Fibroblast of upper back skin (primary cell): ENCODE data around the gene MANBA.
"Not testable (repeated sequence)": the region's sequence is repeated elsewhere in the genome, so short reads cannot be mapped to it uniquely, and the experiment has no call there.

Experiments used
- DNase-seq: peaks from one replicate; pipeline ENCODE4 v3.0.0-alpha.2; 2013

MANBA gene

DNA sequence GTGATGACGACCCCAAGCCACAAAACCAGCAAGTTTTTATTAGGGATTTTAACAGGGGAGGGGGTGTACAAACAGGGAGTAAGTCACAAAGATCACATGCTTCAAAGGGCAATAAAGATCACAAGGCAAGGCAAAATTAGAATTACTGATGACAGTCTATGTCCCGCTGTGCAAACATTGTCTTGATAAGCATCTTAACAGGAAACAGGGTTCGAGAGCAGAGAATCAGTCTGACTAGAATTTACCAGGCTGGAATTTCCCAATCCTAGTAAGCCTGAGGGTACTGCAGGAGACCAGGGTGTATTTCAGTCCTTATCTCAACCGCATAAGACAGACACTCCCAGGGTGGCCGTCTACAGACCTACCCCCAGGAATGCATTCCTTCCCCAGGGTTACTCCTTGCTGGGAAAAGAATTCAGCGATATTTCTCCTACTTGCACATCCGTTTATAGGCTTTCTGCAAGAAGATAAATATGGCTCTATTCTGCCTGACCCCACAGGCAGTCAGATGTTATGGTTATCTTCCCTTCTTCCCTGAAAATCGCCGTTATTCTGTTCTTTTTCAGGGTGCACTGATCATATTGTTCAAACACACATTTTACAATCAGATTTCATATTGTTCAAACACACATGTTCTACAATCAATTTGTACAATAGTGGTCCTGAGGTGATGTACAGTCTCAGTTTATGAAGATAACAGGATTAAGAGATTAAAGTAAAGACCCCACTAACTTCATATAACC, 41.8 kb downstream of the MANBA start:
- DNase-seq, result not testable (repeated sequence)

DNA sequence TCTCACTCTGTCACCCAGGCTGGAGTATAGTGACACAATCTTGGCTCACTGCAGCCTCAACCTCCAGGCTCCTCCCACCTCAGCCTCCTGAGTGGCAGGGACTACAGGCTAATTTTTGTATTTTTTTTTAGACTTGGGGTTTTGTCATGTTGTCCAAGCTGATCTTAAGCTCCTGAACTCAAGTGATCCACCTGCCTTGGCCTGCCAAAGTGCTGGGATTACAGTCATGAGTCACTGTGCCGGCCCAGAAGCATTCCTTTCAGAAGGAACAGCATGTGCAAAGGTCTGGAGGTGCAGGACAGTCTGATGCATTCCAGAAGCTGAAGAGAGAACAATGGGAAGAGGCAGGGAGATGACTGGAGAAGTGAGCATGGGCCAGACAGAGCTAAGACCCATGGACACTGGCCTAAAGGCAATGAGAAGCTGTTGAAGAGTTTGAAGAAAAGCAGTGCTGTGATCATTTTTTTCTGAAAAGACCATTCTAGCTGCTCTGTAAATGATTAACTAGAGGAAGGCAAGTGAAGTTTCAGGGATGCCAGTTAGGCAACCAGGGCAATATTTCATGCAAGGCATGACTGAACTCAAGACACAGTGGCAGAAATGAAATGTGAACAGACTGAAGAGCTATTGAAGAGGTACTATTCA, 43.2 kb downstream of the MANBA start:
- no peak for DNase-seq

DNA sequence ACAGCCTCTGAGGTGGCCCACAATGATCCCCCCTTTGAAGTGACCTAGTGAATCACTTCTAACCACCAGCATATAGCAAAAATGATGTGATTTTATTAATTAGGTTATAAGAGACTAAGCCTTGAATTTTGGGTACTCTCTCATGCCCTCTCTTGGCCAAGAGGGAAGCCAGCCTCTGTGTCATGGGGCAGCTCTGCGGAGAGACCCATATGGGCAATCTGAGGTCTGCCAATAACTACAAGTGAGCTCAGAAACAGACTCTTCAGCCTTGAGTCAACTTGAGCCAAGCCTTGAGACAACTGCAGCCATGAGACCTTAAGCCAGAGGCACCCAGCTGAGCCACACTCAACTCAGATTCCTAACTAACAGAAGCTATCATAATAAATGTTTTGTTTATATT, 45.7 kb downstream of the MANBA start:
- DNase-seq, result no peak

DNA sequence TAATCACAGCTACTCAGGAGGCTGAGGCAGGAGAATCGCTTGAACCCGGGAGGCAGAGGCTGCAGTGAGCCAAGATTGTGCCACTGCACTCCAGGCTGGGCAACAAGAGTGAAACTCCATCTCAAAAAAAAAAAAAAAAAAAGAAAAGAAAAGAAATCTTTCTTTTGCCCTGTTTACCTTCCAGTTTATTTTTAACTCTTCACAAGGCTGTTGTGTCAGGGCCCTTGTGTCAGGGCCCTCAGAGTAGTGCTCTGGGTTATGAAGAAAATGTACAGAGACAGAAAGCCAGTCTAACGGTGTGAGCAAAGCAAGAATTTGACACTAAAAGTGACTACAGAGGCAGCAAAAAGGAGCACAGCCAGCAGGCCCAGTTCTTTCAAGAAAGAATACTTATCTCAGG, 47.0 kb downstream of the MANBA start:
- not testable (repeated sequence) for DNase-seq

DNA sequence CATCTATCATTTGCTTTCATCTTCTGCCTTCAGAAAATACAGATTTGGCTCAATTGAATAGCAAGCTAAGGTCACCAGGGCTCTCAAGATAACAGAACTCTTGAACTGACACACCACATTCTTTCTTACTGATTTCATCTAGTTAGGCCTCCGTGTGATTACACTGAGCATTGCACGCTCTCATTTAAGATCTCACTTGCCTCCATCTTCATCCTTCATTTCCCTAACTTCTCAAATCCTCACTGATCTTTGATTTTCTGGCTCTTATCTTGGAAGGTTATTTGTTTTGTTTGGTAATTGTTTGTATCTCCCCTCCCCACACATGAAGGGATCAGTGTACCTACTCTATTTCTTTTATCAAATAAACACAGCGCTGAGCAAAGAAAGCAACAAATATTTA, 47.7 kb downstream of the MANBA start:
- DNase-seq, result peak; percentile 44

DNA sequence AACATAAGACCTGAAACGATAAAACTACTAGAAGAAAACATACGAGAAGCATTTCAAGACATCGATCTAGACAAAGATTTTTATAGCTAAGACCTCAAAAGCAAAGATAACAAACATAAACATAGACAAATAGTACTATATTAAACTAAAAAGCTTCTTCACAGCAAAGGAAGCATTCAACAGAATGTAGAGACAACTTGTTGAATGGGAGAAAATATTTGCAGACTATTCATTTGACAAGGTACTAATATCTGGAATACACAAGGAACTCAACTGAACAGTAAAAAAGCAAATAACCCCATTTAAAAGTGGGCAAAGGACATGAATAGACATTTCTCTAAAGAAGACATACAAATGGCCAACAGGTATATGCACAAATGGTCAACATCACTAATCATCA, 49.8 kb downstream of the MANBA start:
- no peak for DNase-seq

DNA sequence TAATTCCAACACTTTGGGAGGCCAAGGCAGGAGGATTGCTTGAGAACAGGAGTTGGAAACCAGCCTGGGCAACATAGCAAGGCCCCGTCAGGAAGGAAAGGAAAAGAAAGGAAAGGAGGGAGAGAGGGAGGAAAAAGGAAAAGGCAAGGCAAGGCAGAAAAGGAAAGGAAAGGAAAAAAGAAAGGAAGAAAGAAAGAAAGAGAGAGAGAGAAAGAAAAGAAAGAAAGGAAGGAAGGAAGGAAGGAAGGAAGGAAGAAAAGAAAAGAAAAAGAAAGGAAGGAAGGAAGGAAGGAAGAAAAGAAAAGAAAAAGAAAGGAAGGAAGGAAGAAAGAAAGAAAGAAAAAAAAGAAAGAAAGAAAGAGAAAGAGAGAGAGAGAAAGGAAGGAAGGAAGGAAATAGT, 51.7 kb downstream of the MANBA start:
- not testable (repeated sequence) for DNase-seq

DNA sequence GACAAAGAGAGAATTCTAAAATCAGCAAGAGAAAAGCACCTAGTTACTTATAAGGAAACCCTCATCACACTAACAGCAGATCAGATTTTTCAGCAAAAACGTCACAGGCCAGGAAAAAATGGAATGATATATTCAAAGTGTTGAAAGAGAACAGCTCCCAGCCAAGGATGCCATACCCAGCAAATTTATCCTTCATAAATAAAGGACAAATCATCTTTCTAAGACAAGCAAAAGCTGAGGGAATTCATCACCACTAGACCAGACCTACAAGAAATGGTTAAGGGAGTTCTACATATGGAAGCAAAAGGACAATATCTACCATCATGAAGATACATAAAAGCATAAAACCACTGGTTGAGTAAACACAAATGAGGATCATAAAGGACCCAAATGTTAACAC, 53.6 kb downstream of the MANBA start:
- no peak for DNase-seq

DNA sequence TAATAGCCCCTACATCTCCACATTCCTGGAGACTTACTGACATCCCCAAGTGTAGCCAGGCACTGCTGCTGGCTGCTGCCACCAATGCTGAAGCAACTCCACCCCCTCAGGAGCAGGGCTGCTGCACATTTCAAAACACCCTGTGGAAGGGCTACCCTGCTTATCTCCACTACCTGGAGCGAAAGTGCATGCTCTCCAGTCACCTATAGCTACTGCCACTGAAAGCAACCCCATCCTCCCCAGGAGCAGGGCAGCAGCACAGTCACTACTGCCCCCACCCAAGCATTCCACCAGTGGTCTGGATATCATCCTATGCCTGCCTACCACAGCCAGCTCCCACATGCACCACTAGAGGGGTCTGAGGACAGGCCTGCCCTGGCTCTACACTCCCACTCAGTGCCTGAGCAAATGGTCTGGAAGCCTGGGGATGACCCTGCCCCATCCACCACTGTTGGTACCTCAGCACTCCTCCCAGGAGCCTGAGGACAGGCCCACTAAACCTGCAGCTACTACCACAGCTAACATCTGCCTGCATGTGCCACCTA, 55.3 kb downstream of the MANBA start:
- no peak for DNase-seq

DNA sequence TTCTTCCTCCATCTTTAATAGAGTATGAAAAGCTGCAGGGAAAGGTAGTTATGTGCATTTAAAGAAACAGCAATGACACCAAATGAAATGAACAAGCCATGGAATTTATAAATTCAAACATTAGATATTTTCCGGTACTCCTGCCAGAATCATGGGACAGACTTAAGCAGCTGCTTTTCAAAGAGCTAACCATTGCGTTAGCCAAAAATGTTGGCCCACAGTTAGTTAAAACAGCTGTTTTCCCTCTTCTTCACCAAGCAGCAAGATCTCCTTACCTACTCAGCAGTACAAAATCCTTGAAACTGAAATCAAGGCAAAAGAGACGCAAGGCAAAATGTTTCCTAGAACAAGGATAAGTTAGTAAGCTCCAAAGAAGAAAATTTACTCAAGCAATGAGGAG, 64.0 kb downstream of the MANBA start:
- no peak for DNase-seq

DNA sequence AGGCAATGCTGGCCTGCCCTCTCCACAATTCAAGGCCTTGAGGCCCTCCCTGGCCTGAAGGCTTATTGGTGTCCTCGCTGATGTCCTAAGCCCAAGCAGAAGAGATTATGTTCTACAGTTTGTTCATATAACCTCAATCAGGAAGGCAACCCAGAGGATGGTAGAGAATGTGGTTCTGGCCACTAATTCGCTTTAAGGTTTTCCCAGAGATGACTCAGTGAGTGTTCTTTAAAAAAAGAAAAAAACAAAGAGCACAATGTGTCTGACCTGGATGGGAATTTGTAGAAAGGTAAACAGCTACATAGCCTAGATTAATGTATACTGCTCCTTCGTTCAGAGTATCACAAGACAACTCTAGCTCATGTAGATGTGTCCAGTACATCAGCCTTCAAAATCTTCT, 66.0 kb downstream of the MANBA start:
- no peak for DNase-seq

DNA sequence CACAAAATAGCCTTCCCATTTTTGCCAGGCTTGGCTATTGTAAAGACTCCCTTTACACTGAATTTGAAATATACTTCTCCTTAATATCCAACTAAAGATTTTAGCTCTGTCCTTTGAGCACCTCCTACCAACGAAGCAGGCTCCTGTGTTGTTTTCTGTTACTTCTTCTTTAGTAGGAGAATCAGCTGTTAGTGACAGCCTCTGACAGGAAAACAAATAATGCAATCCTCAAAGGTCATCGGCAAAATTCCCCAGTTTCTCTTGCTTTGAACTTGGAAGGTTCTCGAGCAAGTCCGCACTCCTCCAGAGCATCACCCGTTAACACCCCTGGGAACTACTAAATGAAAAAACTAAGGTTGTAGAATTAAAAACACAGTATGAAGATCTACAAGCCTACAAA, 66.9 kb downstream of the MANBA start:
- no peak for DNase-seq

DNA sequence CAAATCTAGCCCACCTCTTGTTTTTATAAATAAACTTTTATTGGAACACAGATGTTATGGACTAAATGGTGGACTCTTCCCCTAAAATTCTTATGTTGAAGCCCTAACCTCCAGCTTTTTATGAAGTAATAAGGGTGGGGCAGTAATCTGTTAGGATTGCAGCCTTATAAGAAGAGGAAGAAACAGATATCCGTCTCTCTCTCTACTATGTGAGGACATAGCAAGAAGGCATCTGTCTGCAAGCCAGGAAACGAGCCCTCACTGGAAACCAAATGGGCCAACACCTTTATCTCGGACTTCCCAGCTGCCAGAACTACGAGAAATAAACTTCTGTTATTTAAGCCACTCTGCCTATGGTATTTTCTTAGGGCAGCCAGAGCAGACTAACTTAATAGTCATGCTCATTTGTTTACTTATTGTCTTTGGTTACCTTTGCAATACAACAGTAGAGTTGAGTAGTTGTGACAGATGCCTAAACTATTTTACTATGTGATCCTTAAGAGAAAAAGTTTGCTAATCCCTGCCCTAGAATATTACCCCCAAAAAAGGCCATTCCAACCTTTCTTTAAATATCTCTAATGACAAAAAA, 67.4 kb downstream of the MANBA start:
- DNase-seq, result no peak

DNA sequence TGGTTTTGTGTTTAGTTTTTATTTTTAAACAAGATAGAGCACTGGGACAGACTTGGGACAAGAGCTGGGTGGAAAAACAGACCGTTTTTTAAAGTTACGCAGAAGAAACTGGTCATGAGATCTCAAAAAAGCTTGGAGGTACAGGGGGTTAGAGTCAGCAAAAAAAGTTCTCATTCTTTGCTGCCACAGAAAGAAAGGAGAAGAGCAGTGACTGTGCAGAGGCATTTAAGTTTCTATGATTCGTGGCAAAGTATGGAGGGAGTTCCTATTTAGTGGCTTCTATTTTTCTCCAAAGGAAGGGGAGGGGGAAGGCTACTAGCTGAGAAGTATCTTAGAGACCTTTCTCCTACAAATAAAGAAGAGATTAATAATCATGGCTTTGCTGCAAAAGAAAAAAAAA, 68.3 kb downstream of the MANBA start:
- DNase-seq, result no peak

DNA sequence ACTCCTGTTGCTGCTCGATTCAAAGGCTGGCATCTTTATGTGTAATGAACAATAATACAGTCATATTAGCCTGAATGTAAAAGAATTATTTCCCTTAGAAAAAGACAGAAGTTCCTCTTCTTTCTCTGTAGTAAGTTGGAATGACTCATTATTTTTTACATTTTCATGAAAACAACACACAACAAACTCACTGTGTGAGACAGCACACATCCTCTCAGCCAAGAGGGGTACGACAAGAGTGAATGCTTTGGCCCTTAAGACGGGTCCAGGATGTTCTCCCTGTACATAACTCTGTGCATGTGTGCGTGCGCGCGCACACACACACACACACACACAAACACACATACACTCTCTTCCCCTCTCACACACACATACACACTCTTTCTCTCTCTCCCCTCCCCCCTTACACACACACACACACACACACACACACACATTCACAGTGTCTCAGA, 72.8 kb downstream of the MANBA start:
- no peak for DNase-seq

DNA sequence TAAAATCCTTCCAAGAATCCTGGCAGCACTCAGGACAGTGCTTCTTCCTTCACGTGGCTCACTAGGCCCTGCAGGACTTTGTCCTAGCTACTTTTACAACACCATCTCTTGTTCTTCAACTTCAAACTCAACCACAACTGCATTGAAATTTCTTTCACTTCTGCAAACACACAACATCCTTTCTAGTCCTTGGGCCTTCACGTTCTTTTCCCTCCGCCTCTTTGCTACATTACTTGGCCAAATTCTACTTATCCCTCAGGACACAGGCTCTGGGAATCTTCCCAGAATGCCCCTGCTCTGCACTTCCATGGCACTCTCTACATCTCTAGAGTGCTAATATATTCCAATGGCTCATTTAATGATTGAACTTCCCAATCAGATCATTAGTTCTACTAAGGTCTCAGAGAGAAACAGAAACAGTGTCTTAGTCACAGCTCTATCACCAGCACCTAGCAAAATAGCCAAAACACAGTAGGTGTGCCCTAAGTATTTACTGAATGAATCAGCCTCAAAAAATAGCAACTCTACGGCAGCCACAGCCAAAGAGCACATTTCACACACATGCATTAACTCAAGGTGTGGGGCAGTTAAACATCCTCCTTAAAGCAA, 73.3 kb downstream of the MANBA start:
- DNase-seq, result peak; percentile 36

DNA sequence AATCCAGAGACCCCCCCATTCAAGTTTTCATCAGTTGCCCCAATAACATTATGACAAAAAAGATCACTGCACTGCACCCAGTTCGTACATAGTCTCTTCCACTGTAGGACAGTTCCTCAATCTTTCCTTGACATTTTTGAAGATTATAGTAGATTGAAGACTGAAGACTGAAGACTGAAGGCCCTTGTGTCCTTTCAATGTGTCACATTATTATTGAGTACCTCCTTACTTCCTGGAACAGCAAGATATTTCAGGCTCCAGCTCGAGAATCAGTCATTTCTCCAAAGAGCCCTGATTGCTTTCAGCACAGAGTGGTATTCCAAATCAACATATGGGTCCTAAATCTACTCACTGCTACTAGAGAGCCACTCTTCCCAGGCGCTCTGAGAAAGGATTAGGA, 75.0 kb downstream of the MANBA start:
- no peak for DNase-seq

DNA sequence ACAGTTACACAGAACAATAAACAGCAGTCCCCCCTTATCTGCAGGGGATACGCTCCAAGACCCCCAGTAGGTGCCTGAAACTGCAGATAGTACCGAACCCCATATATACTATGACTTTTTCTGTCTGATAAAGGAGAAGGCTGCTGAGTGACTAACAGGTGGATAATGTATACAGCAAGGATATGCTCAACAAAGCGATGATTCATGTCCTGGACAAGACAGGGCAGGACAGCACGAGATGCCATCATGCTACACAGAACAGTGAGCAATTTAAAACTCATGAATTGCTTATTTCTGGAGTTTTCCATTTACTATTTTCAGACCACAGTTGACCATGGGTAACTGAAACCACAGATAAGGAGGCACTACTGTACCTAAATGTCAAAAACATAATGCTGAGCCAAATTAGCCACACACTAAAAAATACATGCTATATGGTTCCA, 76.1 kb downstream of the MANBA start:
- DNase-seq, result peak; percentile 44

DNA sequence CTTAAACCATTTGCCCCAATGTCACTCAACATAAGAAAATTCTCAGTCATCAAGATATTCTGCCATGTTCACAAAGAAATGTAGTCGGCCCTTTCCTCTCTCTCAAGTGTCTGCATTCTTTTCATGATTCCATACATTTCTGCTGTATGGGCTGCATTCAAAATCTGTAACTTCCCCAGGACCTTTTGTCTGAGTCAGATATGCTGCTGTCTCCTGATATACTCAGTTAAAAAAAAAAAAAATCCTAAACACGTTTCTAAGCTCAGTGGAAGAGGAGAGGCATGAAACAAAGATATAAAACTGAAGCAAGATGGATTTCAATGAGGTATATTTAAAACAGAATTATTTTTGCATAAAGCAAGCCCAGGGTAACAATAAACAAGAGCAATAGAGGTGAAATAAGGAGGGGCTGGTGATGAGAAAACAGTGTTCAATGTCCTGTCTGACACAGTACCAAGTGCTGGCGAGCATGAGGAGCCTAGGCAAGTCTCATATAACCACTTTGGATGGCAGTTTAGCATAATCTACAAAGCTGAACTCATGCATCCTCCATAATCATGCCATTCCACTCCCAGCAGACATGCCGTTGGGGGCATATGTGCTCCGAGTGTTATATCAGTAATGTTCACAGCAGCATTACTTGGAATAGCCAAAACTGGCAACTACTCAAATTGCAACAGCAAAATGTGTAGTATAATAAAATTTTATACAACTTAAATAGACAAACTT, 76.7 kb downstream of the MANBA start:
- peak; percentile 63 for DNase-seq

DNA sequence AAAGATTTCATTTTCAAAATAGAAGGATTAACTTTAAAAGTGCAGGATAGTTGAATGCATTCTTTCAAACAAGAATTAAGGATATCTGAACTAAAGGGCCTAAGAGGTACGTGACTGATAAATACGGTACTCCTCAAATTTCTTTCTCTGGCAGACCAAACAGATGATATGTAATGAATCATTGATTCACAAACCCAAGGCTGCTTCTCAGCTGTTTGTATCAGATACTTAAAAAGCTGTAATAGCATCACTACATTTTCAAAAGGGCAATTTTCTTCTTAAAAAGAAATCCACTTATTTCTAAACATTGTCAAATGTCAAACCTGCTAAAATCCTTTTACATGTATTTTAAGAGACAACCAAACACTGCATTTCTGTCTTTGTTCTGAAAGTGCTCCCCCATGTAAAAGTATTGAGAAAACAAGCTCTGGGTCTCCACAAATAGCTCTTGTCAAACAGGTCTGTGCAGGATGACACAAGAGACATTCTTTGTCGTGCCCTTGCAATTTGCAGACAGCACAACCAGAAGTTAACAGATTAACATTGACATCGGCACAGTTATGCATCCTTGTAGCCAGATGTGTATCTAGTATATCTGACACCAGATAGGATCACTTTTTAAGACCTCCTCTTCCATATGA, 82.0 kb downstream of the MANBA start:
- no peak for DNase-seq

DNA sequence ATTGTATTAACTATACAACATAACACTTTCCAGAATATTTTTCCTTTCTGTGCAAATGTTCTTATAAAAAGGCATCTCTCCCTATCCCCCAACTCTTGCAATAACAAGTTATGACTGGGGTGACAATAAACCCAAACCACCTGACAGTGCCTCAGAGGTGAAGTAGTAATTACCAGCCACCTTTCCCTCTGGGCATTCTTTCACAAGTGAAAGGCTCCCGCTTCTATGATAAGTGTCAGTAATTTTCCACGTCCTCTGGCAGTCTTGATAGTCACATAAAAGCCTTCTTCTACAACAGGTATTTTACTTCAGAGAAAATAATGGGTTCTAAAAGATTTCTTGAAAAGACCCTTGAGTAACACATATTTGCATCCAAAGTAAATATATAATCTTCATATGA, 82.7 kb downstream of the MANBA start:
- no peak for DNase-seq

DNA sequence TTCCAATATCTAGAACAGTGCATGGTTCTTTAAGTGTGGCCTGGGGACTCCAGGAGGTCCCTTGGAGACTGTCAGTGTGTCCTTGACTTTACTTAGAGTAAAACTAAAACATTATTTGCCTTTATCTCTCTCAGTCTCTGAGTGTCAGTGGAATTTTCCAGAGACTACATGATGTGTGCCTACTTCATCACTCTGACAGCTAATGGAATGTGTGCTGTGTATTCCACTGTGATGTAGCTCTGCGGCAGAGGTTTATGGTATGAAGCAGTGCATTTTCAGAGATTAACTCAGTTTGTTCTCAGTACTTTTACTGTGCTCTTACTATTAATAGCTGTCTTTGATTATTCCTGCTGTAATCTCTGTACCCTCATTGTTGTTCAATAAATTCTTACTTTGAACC, 85.6 kb downstream of the MANBA start:
- peak; percentile 66 for DNase-seq
